ENCODE measurements around the gene METTL13. TPM values are rescaled to one million over a fixed set of nuclear protein-coding genes. Genes with fewer than 3 reads are reported as not detected.

The METTL13 gene
- total RNA-seq, 4 donors from 2014 or later = 17.5 to 20.9 (median 20.0) TPM

DNA sequence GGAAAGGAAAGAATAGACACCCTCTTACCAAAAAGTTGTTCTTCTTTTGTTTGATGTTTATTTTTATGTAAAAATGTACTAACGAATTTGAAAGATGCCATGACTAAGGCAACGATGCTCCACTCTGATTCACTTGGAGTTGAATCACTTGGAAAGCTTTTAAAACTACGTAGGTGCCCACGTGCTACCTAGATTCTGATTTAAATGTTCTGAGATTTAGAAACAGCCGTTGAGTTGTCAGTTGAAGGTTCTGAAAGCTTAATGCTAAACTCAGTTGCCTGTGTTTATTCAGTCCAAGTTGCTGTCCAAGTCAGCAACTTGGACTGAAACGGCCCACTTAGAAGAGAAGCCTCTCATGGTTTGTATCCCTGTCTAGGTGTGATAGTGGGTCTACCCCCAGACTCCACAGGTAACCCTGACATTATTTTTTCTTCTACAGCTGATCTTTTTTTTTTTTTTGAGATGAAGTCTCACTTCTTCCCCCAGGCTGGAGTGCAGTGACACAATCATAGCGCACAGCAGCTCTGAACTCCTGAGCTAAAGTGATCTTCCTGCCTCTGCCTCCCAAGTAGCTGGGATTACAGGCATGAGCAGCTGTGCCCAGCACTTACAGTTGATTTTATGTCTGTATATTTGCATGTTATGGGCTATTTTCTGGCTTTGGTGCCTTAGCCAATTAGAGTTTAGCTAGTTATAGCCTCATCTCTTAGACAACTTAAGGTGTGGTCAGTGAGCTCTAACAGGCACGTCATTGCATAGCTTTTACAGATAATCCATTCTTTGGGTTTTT, 38.2 kb upstream of the METTL13 start:
- WGBS = 22% methylated on average over 8 of the region's 8 CpGs

DNA sequence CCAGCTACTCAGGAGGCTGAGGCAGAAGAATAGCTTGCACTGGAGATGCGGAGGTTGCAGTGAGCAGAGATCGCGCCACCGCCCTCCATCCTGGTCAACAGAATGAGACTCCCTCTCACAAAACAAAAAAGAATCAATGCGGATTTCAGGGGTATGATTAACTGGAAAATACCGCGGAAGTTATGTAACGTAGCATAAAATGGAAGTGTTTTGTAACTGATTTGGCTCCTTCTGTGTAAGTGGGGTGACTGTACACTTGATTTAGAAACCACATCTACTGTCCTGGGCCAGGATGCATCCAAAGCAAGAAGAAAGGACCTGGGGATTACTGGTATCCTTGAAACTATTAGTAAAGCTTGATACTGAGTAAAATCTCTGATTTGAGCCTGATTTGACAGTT, 36.5 kb upstream of the METTL13 start:
- DNase-seq (ENCODE audit: extremely low spot score) = no peak
- 93% methylated on average over 8 of the region's 8 CpGs for WGBS
- no peaks in the 10 kb centered on the region for H3K36me3 ChIP-seq
- no peaks in the 10 kb centered on the region for H3K27me3 ChIP-seq
- H3K4me1 ChIP-seq = peaks cover 22 to 29% (median 24%) of the 10 kb centered on the region in 4 donors
- H3K4me3 ChIP-seq = no peak overlapping the region
- TF ChIP-seq, protein P1, sequence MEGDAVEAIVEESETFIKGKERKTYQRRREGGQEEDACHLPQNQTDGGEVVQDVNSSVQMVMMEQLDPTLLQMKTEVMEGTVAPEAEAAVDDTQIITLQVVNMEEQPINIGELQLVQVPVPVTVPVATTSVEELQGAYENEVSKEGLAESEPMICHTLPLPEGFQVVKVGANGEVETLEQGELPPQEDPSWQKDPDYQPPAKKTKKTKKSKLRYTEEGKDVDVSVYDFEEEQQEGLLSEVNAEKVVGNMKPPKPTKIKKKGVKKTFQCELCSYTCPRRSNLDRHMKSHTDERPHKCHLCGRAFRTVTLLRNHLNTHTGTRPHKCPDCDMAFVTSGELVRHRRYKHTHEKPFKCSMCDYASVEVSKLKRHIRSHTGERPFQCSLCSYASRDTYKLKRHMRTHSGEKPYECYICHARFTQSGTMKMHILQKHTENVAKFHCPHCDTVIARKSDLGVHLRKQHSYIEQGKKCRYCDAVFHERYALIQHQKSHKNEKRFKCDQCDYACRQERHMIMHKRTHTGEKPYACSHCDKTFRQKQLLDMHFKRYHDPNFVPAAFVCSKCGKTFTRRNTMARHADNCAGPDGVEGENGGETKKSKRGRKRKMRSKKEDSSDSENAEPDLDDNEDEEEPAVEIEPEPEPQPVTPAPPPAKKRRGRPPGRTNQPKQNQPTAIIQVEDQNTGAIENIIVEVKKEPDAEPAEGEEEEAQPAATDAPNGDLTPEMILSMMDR (IDR thresholded peaks at IDR 0.05) = no peak
- TF ChIP-seq EP300 (IDR thresholded peaks at IDR 0.05) (no peak), POLR2AphosphoS5 (IDR thresholded peaks at IDR 0.05) (no peak), POLR2A (IDR thresholded peaks at IDR 0.05; ENCODE audit: low read depth) (no peak)
- peak overlapping the region in 2 of 4 donors; percentile 96 for H3K27ac ChIP-seq (replicated peaks in 1 of 4)
- no peaks in the 10 kb centered on the region for H3K9me3 ChIP-seq
- intact Hi-C loops (cut with DNase I) = no loop called here

More for the DNA sequence above, 38.2 kb upstream of the METTL13 start:
- intact Hi-C loops (cut with DNase I) = loop anchor here (2.0 kb wide), 1 partner anchor 38 kb away; the partner anchor contains the start of gene METTL13
- H3K27ac ChIP-seq (replicated peaks in 1 of 4) = peak overlapping the region; percentile 96 to 98 (median 97)
- no peak for TF ChIP-seq POLR2A (IDR thresholded peaks at IDR 0.05; ENCODE audit: low read depth)
- TF ChIP-seq POLR2AphosphoS5 (IDR thresholded peaks at IDR 0.05) = peak; percentile 55 to 91
- TF ChIP-seq, protein P1 (IDR thresholded peaks at IDR 0.05) = peak in 1 of 3 experiments; percentile 5
- peaks cover 28 to 44% (median 36%) of the 10 kb centered on the region in 4 donors for H3K4me1 ChIP-seq
- no peak for DNase-seq (ENCODE audit: extremely low spot score)
- peak overlapping the region; percentile 85 to 93 (median 90) for H3K4me3 ChIP-seq
- peaks cover 0 to under 1% (median 0%) of the 10 kb centered on the region in 4 donors for H3K36me3 ChIP-seq
- no peaks in the 10 kb centered on the region for H3K9me3 ChIP-seq
- no peaks in the 10 kb centered on the region for H3K27me3 ChIP-seq

DNA sequence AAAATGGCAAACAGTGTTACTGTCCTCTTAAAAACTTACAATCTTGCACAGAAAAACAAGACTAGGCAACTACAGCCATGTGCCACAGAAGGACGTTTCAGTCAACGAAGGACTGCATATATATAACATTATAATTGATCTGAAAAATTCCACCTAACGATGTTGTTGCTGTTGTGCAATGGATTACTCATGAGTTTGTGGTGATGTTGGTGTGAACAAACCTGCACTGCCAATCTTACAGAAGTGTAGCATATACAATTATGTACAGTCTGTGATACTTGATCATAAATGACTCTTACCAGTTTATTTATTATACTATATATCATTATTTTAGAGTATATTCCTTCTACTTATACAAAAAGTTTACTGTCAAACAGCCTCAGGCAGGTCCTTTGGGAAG, 32.8 kb upstream of the METTL13 start:
- no peak for DNase-seq (ENCODE audit: extremely low spot score)
- intact Hi-C loops (cut with DNase I) = no loop called here
- no peak for TF ChIP-seq POLR2A (IDR thresholded peaks at IDR 0.05; ENCODE audit: low read depth)
- TF ChIP-seq EP300 (IDR thresholded peaks at IDR 0.05) = no peak
- TF ChIP-seq, protein P1 (IDR thresholded peaks at IDR 0.05) = no peak
- TF ChIP-seq POLR2AphosphoS5 (IDR thresholded peaks at IDR 0.05) = no peak
- Histone ChIP-seq H3K36me3 (no peaks in the 10 kb centered on the region), H3K9me3 (no peaks in the 10 kb centered on the region), H3K4me3 (no peak overlapping the region), H3K27ac (replicated peaks in 1 of 4) (no peak overlapping the region), H3K27me3 (no peaks in the 10 kb centered on the region), H3K4me1 (peaks cover 5 to 11% (median 8%) of the 10 kb centered on the region in 4 donors)
- WGBS = 82% methylated on average over 3 of the region's 3 CpGs

DNA sequence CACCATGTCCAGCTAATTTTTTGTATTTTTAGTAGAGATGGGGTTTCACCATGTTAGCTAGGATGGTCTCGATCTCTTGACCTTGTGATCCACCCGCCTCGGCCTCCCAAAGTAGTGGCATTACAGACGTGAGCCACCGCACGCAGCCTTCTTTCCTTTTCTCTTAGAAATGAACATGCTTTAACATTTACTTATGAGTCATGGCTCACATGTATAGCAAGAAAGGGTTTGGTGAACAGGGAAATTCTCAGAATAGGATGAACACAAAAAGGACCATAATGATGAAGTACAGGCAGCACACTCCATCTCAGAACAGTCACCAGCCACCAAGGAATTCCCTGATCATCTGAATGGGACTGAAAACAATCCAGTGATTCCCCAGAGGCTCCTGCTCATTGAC, 30.2 kb upstream of the METTL13 start:
- TF ChIP-seq POLR2A (IDR thresholded peaks at IDR 0.05; ENCODE audit: low read depth) = no peak
- TF ChIP-seq EP300 (IDR thresholded peaks at IDR 0.05) = no peak
- TF ChIP-seq, protein P1 (IDR thresholded peaks at IDR 0.05) = no peak
- no peak for TF ChIP-seq POLR2AphosphoS5 (IDR thresholded peaks at IDR 0.05)
- Histone ChIP-seq H3K27ac (replicated peaks in 1 of 4) (no peak overlapping the region), H3K4me3 (no peak overlapping the region), H3K4me1 (peaks cover 0 to 22% (median 19%) of the 10 kb centered on the region in 4 donors), H3K27me3 (no peaks in the 10 kb centered on the region), H3K9me3 (no peaks in the 10 kb centered on the region), H3K36me3 (no peaks in the 10 kb centered on the region)
- intact Hi-C loops (cut with DNase I) = no loop called here
- no peak for DNase-seq (ENCODE audit: extremely low spot score)
- 90% methylated on average over 6 of the region's 6 CpGs for WGBS

Data from esophagus muscularis mucosa (tissue), 4 donors.